Measurements from ENCODE around the gene LTB4R2. TPM values are rescaled to one million over a fixed set of nuclear protein-coding genes. Genes with fewer than 3 reads are reported as not detected.

Gene LTB4R2
- total and polyA plus RNA-seq, 2 donors (not counting 3 experiments of a cell fraction or from before 2014, with no cell fraction given) = 5.5 to 13.1 TPM

GRCh38 chr14:24334431-24335291 lies 24.7 kb downstream of the LTB4R2 start, which contains the start of gene ADCY4:
Gene ADCY4 (minus strand): TSS chr14:24335071. CDS start chr14:24334652, 419 bp downstream.
- H3K4me2 ChIP-seq (ENCODE audit: insufficient read depth, low read length) = peak within 1 kb of the TSS; percentile 89

More at GRCh38 chr14:24334431-24335291, 24.7 kb downstream of the LTB4R2 start, which contains the start of gene ADCY4:
- no peaks in the 10 kb centered on the region for H3K27me3 ChIP-seq (ENCODE audit: control insufficient read depth in 2 of 2, insufficient read depth in 2 of 2, low read length in 2 of 2)
- FAIRE-seq (peak; percentile 85), DNase-seq (ENCODE audit: low read depth, low spot score) (peak; percentile 50)
- CTCF ChIA-PET = interaction anchor here (1.3 to 20.1 kb wide), 19 partner anchors 11 to 107 kb away, joined by 4 to 811 read pairs (median 28); partner anchors contain the start of genes CBLN3, CIDEB, KHNYN and LTB4R
- no peaks in the 10 kb centered on the region for H3K9me1 ChIP-seq (replicated peaks; ENCODE audit: control insufficient read depth, extremely low read depth, insufficient read depth, low read length)
- H3K36me3 ChIP-seq (ENCODE audit: control insufficient read depth in 2 of 2, extremely low read depth in 1 of 2, insufficient read depth in 2 of 2, low read length in 2 of 2) = peaks cover 0 to 5% of the 10 kb centered on the region in 2 experiments
- H3K79me2 ChIP-seq (ENCODE audit: control insufficient read depth, insufficient read depth, low read length) = no peaks in the 10 kb centered on the region
- H3K9me3 ChIP-seq (replicated peaks; ENCODE audit: control insufficient read depth, insufficient read depth, low read length) = no peaks in the 10 kb centered on the region
- no TSS peak for BruUV-seq (replicated peaks)
- H3K27ac ChIP-seq (ENCODE audit: insufficient read depth, low read depth, low read length) = peak within 1 kb of the TSS; percentile 59
- TF ChIP-seq JUN (IDR thresholded peaks at IDR 0.05; ENCODE audit: borderline replicate concordance, insufficient read depth, insufficient read length, low read depth) (no peak), FOS (IDR thresholded peaks at IDR 0.05; ENCODE audit: borderline replicate concordance, insufficient read depth, low read length) (no peak), EZH2 (IDR thresholded peaks at IDR 0.05; ENCODE audit: borderline replicate concordance, low read depth, low read length, severe bottlenecking) (no peak), MYC (IDR thresholded peaks at IDR 0.05; ENCODE audit: low read depth, low read length) (no peak), CTCF (IDR thresholded peaks at IDR 0.05; ENCODE audit: extremely low read depth in 1 of 2, insufficient read depth in 1 of 2, low read depth in 1 of 2, low read length in 2 of 2) (no peak), POLR2AphosphoS5 (IDR thresholded peaks at IDR 0.05; ENCODE audit: insufficient read depth, low read depth, low read length) (peak; percentile 82), POLR2A (IDR thresholded peaks at IDR 0.05; ENCODE audit: low read depth, low read length) (peak; percentile 91), GATA2 (IDR thresholded peaks at IDR 0.05; ENCODE audit: insufficient read depth, insufficient read length, low read depth, low read length) (no peak)
- TF ChIP-seq, protein P1, sequence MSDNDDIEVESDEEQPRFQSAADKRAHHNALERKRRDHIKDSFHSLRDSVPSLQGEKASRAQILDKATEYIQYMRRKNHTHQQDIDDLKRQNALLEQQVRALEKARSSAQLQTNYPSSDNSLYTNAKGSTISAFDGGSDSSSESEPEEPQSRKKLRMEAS (IDR thresholded peaks at IDR 0.05; ENCODE audit: insufficient read depth, insufficient read length) = no peak
- H2AFZ ChIP-seq (ENCODE audit: low read depth, low read length) = peak within 1 kb of the TSS; percentile 83
- H3K9ac ChIP-seq (replicated peaks; ENCODE audit: extremely low read depth, insufficient read depth, low read length) = peak within 1 kb of the TSS; percentile 80
- POLR2A ChIA-PET = interaction anchor here (1.1 to 3.1 kb wide), 2 partner anchors 96 to 101 kb away, joined by 7 to 32 read pairs; partner anchors contain the start of genes CBLN3 and KHNYN
- peaks cover 32% of the 10 kb centered on the region for H3K4me1 ChIP-seq (ENCODE audit: control insufficient read depth, extremely low read depth, insufficient read depth, low read length)
- no peaks in the 10 kb centered on the region for H4K20me1 ChIP-seq (replicated peaks; ENCODE audit: control insufficient read depth, extremely low read depth, insufficient read depth, low read length)
- dilution Hi-C loops (cut with MboI; ENCODE audit: extremely low pct_ligation_motif_present, low sequenced_read_pairs) (no loop called here), intact Hi-C loops (cut with micrococcal nuclease) (loop anchor here (1.0 to 2.0 kb wide), 3 partner anchors 31 to 78 kb away; no protein-coding TSS in a partner anchor)
- H3K4me3 ChIP-seq (replicated peaks in 1 of 3; ENCODE audit: insufficient read depth in 1 of 3, low read depth in 1 of 3, low read length in 3 of 3) = peak within 1 kb of the TSS; percentile 45 to 83 (median 70)

Data from endothelial cell of umbilical vein (primary cell).